Liver (tissue), 3 donors: ENCODE data around the gene MID1.

Source experiments
- ATF3 ChIP-seq: IDR thresholded peaks from 2 replicates; pipeline ENCODE4 v1.6.1; 2016; ENCODE audit warnings: antibody characterized with exemption
- CTCF ChIP-seq: fragments of 150-350 bp; IDR thresholded peaks from 2 replicates; pipeline ENCODE4 v1.5.1; 2017; ENCODE audit warnings: improper control_type of control experiment, low read depth, low read length; ENCODE audit not compliant: missing input control
- GABPA ChIP-seq, 2 donors: IDR thresholded peaks in 1 of 2; conservative IDR thresholded peaks in 1 of 2; 2 replicates each; pipeline ENCODE4 v1.6.1; 2016; ENCODE audit warnings: antibody characterized with exemption in 2 of 2, mild to moderate bottlenecking in 1 of 2, moderate library complexity in 1 of 2
- MAX ChIP-seq: IDR thresholded peaks from 2 replicates; pipeline ENCODE4 v1.6.1; 2016; ENCODE audit warnings: antibody characterized with exemption
- RAD21 ChIP-seq, 2 donors: IDR thresholded peaks; 2 replicates each; pipeline ENCODE4 v1.6.1; 2016; ENCODE audit warnings: antibody characterized with exemption in 2 of 2, mild to moderate bottlenecking in 2 of 2
- REST ChIP-seq: IDR thresholded peaks from 2 replicates; pipeline ENCODE4 v1.6.1; 2016; ENCODE audit warnings: antibody characterized with exemption, mild to moderate bottlenecking
- SP1 ChIP-seq: IDR thresholded peaks from 2 replicates; pipeline ENCODE4 v1.6.1; 2018; ENCODE audit warnings: antibody characterized with exemption, mild to moderate bottlenecking
- YY1 ChIP-seq: IDR thresholded peaks from 2 replicates; pipeline ENCODE4 v1.6.1; 2016; ENCODE audit warnings: antibody characterized with exemption, mild to moderate bottlenecking
- donor health status: healthy.
- donor health status: healthy.

- no peak for TF ChIP-seq CTCF
- TF ChIP-seq SP1 = no peak
- TF ChIP-seq YY1 = no peak
- no peak for TF ChIP-seq REST
- no peak for TF ChIP-seq ATF3
- TF ChIP-seq GABPA (IDR thresholded peaks at IDR 0.05 in 1 of 2, conservative IDR thresholded peaks at IDR 0.05 in 1 of 2) = no peak
- TF ChIP-seq MAX = no peak
- no peak for TF ChIP-seq RAD21 (IDR thresholded peaks at IDR 0.05)
Observed at GRCh38 chrX:10482261-10482660, 138.1 kb downstream of the MID1 start.
